ENCODE measurements around the gene TCF3. TPM values are rescaled to one million over a fixed set of nuclear protein-coding genes. Genes with fewer than 3 reads are reported as not detected.
"Not testable (repeated sequence)": the region's sequence is repeated elsewhere in the genome, so short reads cannot be mapped to it uniquely, and the experiment has no call there.

The TCF3 gene
- total RNA-seq, 1 donor from 2014 or later = 18.5 TPM

GRCh38 chr19:1672769-1673644 is 20.6 kb upstream of the TCF3 start:
- no peak for DNase-seq (ENCODE audit: low spot score)

GRCh38 chr19:1672038-1672768 is 19.8 kb upstream of the TCF3 start:
- no peak for DNase-seq (ENCODE audit: low spot score)

GRCh38 chr19:1671716-1672037 is 19.3 kb upstream of the TCF3 start:
- DNase-seq (ENCODE audit: low spot score) = no peak

GRCh38 chr19:1670747-1671146 is 18.3 kb upstream of the TCF3 start:
- not testable (repeated sequence) for DNase-seq (ENCODE audit: low spot score)

GRCh38 chr19:1668486-1669270 is 16.3 kb upstream of the TCF3 start:
- peak; percentile 24 for DNase-seq (ENCODE audit: low spot score)

GRCh38 chr19:1668048-1668485 is 15.7 kb upstream of the TCF3 start:
- DNase-seq (ENCODE audit: low spot score) = no peak

GRCh38 chr19:1665565-1666047 is 13.2 kb upstream of the TCF3 start:
- DNase-seq (ENCODE audit: low spot score) = no peak

- DNase-seq (ENCODE audit: low spot score) = no peak
These were observed 11.4 kb upstream of the TCF3 start for GRCh38 chr19:1663852-1664251.

GRCh38 chr19:1663227-1663626 is 10.8 kb upstream of the TCF3 start:
- DNase-seq (ENCODE audit: low spot score) = not testable (repeated sequence)

GRCh38 chr19:1661995-1662394 is 9.6 kb upstream of the TCF3 start:
- DNase-seq (ENCODE audit: low spot score) = no peak

- DNase-seq (ENCODE audit: low spot score) = no peak
These were observed 6.6 kb upstream of the TCF3 start for GRCh38 chr19:1659084-1659427.

GRCh38 chr19:1658150-1659083 is 6.0 kb upstream of the TCF3 start:
- DNase-seq (ENCODE audit: low spot score) = no peak

- no peak for DNase-seq (ENCODE audit: low spot score)
These were observed 5.3 kb upstream of the TCF3 start for GRCh38 chr19:1657746-1658145.

- DNase-seq (ENCODE audit: low spot score) = no peak
These were observed 4.6 kb upstream of the TCF3 start for GRCh38 chr19:1656988-1657536.

- DNase-seq (ENCODE audit: low spot score) = no peak
These were observed 3.7 kb upstream of the TCF3 start for GRCh38 chr19:1655987-1656608.

- no peak for DNase-seq (ENCODE audit: low spot score)
These were observed 2.9 kb upstream of the TCF3 start for GRCh38 chr19:1655131-1655981.

- DNase-seq (ENCODE audit: low spot score) = no peak
These were observed 1.9 kb upstream of the TCF3 start for GRCh38 chr19:1654178-1654792.

GRCh38 chr19:1653300-1653628 is 849 bp upstream of the TCF3 start:
- no peak for DNase-seq (ENCODE audit: low spot score)
